DOHH2 (cell line): ENCODE results near the gene BRINP3.
"Not testable (repeated sequence)": the region's sequence is repeated elsewhere in the genome, so short reads cannot be mapped to it uniquely, and the experiment has no call there.

Source experiments
- H3F3A ChIP-seq: fragments of 200-600 bp; sonication (generic), shearing (Covaris generic); 2 replicates; pipeline ENCODE4 v1.6.0; 2016; ENCODE audit warnings: antibody characterized with exemption, mild to moderate bottlenecking; ENCODE audit not compliant: control insufficient read depth, insufficient read depth
- H3K27ac ChIP-seq: fragments of 200-600 bp; sonication (generic); 2 replicates; pipeline ENCODE4 v1.5.1; 2014; ENCODE audit warnings: low read depth, mild to moderate bottlenecking, low read length, moderate library complexity
- H3K27me3 ChIP-seq: fragments of 200-600 bp; sonication (generic); 2 replicates; pipeline ENCODE4 v1.6.1; 2014; ENCODE audit warnings: mild to moderate bottlenecking, low read length, mixed read lengths; ENCODE audit not compliant: control insufficient read depth
- H3K36me3 ChIP-seq: fragments of 200-600 bp; sonication (generic); 2 replicates; pipeline ENCODE4 v1.6.1; 2014; ENCODE audit warnings: mild to moderate bottlenecking, low read length, moderate library complexity, mixed read lengths; ENCODE audit not compliant: control insufficient read depth
- H3K4me1 ChIP-seq: fragments of 200-600 bp; sonication (generic); 2 replicates; pipeline ENCODE4 v1.6.1; 2014; ENCODE audit warnings: mild to moderate bottlenecking, low read length, mixed read lengths; ENCODE audit not compliant: control insufficient read depth
- H3K4me2 ChIP-seq: fragments of 200-600 bp; sonication (generic); 2 replicates; pipeline ENCODE4 v1.6.0; 2014; ENCODE audit warnings: mild to moderate bottlenecking, low read length, moderate library complexity
- H3K4me3 ChIP-seq: fragments of 200-600 bp; sonication (generic); 2 replicates; pipeline ENCODE4 v1.5.1; 2014; ENCODE audit warnings: mild to moderate bottlenecking, low read length, mixed read lengths
- H3K79me2 ChIP-seq: fragments of 200-600 bp; sonication (generic); 2 replicates; pipeline ENCODE4 v1.6.1; 2014; ENCODE audit warnings: mild to moderate bottlenecking, low read length, mixed read lengths; ENCODE audit not compliant: control insufficient read depth
- H3K9me2 ChIP-seq: fragments of 200-600 bp; sonication (generic); replicated peaks from 2 replicates; pipeline ENCODE4 v1.6.1; 2014; ENCODE audit warnings: mild to moderate bottlenecking, low read length, mixed read lengths; ENCODE audit not compliant: control insufficient read depth
- H3K9me3 ChIP-seq: fragments of 200-600 bp; sonication (generic); 2 replicates; pipeline ENCODE4 v1.6.1; 2014; ENCODE audit warnings: antibody characterized with exemption, low read length, mixed read lengths; ENCODE audit not compliant: control insufficient read depth, insufficient read depth
- H4K20me1 ChIP-seq: fragments of 200-600 bp; sonication (generic); 2 replicates; pipeline ENCODE4 v1.6.0; 2014; ENCODE audit warnings: low read depth, mild to moderate bottlenecking, antibody characterized with exemption, low read length, moderate library complexity; ENCODE audit not compliant: control insufficient read depth, insufficient read depth
- EZH2phosphoT487 ChIP-seq: fragments of 200-600 bp; sonication (generic); IDR thresholded peaks from 2 replicates; pipeline ENCODE4 v1.6.1; 2017; ENCODE audit warnings: borderline replicate concordance, mild to moderate bottlenecking, antibody characterized with exemption, low read length, moderate library complexity, mixed read lengths
- TF ChIP-seq, protein P1 (sequence below): fragments of 200-600 bp; sonication (generic); IDR thresholded peaks from one replicate; pipeline ENCODE4 v1.5.1; 2014; ENCODE audit warnings: antibody characterized with exemption, mild to moderate bottlenecking, low read depth, low read length; ENCODE audit not compliant: poor library complexity, severe bottlenecking

The BRINP3 gene

DNA sequence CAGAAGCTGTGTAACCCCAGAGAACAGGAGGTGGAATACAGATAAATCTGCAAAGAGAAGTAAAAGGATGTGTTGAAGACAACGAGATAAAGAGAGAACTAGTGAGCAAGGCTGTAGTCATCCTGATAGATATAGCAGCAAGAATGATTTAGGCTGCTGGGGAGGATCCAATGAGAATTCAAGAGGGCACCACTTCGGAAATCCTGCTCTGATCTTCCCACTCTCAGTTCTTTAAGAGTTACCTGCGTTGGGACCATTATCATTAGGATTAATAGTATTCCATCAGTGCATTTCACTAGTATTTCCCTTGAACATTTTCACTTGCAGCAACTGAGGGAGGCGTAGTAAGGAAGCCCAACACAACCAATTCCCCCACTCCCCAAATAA, at the start of gene BRINP3:
TSS of gene BRINP3 (minus strand) at position 103 of the 387 bp plus-strand sequence.
- no peak within 1 kb of the TSS for H3K4me2 ChIP-seq
- H3K27ac ChIP-seq = no peak within 1 kb of the TSS

DNA sequence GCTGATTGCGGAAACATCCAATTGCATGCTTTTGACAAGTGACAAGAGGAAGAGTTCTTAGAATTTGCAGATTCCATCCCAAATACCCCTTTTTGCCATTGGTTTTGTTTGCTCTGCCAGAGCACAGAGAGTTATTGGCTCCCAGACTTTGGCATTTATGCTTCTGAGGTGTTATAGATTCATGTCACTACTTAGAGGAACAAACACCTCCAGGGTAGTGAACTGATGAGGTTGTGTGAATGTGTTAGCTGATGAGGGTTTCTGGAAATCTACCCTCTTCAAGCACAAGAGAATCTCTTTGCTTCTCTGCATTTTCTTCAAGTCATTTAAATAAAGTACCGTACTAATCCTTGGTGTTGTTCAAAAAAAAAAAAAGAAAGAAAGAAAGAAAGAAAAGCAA, 33.9 kb upstream of the BRINP3 start:
- Histone ChIP-seq H4K20me1 (no peaks in the 10 kb centered on the region), H3K9me3 (no peaks in the 10 kb centered on the region), H3K4me3 (no peak overlapping the region), H3K27ac (no peak overlapping the region), H3K4me2 (no peak overlapping the region), H3F3A (no peaks in the 10 kb centered on the region), H3K27me3 (no peaks in the 10 kb centered on the region), H3K36me3 (no peaks in the 10 kb centered on the region), H3K79me2 (no peaks in the 10 kb centered on the region), H3K9me2 (no peaks in the 10 kb centered on the region), H3K4me1 (no peaks in the 10 kb centered on the region)
- no peak for TF ChIP-seq EZH2phosphoT487
- TF ChIP-seq, protein P1, sequence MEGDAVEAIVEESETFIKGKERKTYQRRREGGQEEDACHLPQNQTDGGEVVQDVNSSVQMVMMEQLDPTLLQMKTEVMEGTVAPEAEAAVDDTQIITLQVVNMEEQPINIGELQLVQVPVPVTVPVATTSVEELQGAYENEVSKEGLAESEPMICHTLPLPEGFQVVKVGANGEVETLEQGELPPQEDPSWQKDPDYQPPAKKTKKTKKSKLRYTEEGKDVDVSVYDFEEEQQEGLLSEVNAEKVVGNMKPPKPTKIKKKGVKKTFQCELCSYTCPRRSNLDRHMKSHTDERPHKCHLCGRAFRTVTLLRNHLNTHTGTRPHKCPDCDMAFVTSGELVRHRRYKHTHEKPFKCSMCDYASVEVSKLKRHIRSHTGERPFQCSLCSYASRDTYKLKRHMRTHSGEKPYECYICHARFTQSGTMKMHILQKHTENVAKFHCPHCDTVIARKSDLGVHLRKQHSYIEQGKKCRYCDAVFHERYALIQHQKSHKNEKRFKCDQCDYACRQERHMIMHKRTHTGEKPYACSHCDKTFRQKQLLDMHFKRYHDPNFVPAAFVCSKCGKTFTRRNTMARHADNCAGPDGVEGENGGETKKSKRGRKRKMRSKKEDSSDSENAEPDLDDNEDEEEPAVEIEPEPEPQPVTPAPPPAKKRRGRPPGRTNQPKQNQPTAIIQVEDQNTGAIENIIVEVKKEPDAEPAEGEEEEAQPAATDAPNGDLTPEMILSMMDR = no peak

More for the DNA sequence above, at the start of gene BRINP3:
- Histone ChIP-seq H3K4me1 (peaks cover 3% of the 10 kb centered on the region; the same call in 1 of the 2 replicates), H3K36me3 (no peaks in the 10 kb centered on the region), H3K4me3 (no peak within 1 kb of the TSS), H3K9me3 (no peaks in the 10 kb centered on the region), H3K9me2 (no peaks in the 10 kb centered on the region), H4K20me1 (no peaks in the 10 kb centered on the region), H3F3A (no peaks in the 10 kb centered on the region), H3K79me2 (no peaks in the 10 kb centered on the region), H3K27me3 (no peaks in the 10 kb centered on the region)
- no peak for TF ChIP-seq EZH2phosphoT487
- TF ChIP-seq, protein P1 = no peak

DNA sequence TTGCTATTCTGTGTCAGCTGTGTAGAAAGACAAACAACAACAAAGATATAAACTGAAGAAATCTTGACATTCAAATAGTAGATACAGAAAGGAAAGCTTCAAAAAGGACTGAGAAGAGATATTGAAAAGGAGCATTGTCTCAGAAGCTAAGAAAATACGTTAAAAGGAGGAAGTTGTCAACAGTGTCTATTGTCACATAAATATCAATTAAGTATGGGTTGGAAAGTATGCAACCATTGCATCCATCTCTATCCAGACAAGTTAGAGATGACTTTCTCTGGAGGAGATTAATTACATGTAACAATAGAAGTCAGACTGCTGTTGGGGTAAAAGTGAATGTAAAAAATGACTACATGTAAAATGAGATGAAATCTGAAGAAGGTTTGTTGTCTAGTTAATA, 29.7 kb upstream of the BRINP3 start:
- no peak overlapping the region for H3K4me2 ChIP-seq
- no peaks in the 10 kb centered on the region for H3K4me1 ChIP-seq
- H4K20me1 ChIP-seq = no peaks in the 10 kb centered on the region
- no peak overlapping the region for H3K27ac ChIP-seq
- no peaks in the 10 kb centered on the region for H3K9me2 ChIP-seq
- H3K27me3 ChIP-seq = no peaks in the 10 kb centered on the region
- no peak overlapping the region for H3K4me3 ChIP-seq
- TF ChIP-seq EZH2phosphoT487 = no peak
- TF ChIP-seq, protein P1 = no peak
- H3F3A ChIP-seq = no peaks in the 10 kb centered on the region
- no peaks in the 10 kb centered on the region for H3K36me3 ChIP-seq
- H3K79me2 ChIP-seq = no peaks in the 10 kb centered on the region
- H3K9me3 ChIP-seq = no peaks in the 10 kb centered on the region

DNA sequence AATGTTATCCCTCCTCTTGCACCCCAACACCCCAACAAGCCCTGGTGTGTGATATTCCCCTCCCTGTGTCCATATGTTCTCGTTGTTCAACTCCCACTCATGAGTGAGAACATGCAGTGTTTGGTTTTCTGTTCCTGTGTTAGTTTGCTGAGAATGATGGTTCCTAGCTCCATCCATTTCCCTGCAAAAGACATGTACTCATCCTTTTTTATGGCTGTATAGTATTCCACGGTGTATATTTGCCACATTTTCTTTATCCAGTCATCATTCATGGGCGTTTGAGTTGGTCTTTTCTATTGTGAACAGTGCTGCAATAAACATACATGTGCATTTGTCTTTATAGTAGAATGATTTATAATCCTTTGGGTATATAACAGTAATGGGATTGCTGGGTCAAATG, 26.9 kb upstream of the BRINP3 start:
- H3K27me3 ChIP-seq, H3K27ac ChIP-seq, H3K4me2 ChIP-seq, H3K9me3 ChIP-seq, H3K9me2 ChIP-seq, H3F3A ChIP-seq, H3K36me3 ChIP-seq, H4K20me1 ChIP-seq, H3K79me2 ChIP-seq, H3K4me3 ChIP-seq, H3K4me1 ChIP-seq: not testable (repeated sequence)
